GM12872 (cell line): Measurements from ENCODE around the gene KCNJ1.
A peak's percentile ranks its signal among the peaks of the same experiment; 100 is the strongest.

Experiments
- TF ChIP-seq, protein P1 (sequence below): IDR thresholded peaks from 3 replicates; pipeline ENCODE4 v1.5.1; 2011; ENCODE audit warnings: low read depth, mild to moderate bottlenecking, low read length, moderate library complexity; ENCODE audit not compliant: insufficient read depth

The KCNJ1 gene

DNA sequence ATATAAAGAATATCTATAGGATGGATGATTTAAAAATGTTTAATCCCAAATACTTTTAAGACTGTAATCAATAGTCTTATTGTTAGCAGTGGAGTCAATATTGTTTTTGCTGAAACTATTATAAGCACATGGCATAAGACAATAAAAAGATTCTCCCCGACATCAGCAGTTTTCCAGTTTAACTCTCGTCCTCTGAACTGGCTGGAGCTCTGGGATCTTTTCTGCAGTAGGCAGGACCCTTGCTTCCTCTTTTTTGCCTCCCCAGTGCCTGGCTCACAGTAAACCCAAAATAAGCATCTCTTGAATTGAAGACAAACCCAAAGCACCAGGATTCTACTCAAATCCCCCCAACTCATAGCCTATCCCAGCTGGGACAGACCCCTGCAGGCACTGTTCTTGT, 32.9 kb downstream of the KCNJ1 start:
- TF ChIP-seq, protein P1, sequence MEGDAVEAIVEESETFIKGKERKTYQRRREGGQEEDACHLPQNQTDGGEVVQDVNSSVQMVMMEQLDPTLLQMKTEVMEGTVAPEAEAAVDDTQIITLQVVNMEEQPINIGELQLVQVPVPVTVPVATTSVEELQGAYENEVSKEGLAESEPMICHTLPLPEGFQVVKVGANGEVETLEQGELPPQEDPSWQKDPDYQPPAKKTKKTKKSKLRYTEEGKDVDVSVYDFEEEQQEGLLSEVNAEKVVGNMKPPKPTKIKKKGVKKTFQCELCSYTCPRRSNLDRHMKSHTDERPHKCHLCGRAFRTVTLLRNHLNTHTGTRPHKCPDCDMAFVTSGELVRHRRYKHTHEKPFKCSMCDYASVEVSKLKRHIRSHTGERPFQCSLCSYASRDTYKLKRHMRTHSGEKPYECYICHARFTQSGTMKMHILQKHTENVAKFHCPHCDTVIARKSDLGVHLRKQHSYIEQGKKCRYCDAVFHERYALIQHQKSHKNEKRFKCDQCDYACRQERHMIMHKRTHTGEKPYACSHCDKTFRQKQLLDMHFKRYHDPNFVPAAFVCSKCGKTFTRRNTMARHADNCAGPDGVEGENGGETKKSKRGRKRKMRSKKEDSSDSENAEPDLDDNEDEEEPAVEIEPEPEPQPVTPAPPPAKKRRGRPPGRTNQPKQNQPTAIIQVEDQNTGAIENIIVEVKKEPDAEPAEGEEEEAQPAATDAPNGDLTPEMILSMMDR, result no peak

DNA sequence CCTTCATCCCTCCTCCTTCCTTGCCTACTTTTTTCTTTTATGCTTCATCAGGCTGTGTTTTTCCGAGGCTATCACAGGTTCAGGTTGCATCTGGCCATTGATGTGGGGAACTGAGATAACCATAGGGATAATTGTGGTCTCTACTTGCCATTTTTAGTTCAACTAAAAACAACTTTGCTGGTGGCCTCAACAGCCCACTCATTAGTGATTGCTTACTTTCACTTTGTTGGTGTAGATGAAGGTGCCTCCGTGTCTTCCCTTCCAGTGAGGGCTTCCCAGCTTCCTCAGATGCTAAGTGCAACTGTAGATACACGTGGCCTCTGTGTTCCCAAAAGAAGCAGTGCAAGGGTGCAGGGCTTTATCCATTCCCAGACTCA, 35.0 kb downstream of the KCNJ1 start:
- TF ChIP-seq, protein P1, result no peak

DNA sequence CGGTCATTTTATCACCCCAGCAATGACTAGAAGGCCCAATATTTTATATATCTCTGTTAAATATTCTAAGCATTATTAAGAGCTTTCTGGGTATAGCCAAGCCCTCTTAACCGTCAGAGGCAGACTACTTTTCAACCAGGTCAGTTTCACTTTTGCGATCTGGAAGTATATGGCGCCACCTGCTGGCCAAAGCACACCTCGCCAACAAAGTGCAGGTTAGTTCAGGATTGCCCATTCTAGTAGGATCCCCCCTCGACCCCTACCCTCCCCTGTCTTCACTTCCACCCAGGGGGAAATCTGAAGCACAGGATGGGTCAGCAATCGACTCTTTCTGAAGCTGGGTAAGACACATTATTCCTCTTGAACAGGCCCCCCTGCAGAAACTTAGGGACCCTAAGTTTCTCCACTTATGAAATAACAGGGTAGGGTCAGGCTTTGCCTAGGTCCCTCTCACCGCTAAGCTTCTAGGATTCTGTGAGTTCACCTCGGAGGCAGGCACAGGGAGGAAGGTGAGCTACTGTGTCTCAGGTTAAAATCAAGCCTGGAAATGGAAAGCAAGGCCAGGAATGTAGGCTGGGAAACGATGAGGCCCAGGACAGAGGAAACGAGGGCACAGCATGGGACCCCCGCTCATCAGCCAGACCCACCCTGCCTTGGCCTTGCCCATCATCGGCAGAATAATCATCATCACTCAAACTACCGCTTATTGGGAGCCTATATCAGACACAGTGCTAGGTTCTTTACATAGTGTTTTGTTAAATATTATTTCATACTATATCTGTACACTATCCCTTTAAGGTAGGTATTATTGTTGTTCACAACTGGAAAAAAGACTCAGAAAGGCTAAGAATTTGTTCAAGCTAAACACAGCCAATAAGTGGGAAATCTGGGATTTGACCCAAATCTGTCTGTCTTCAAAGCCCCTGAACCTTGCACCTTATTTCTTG, 35.6 kb downstream of the KCNJ1 start:
- TF ChIP-seq, protein P1, result peak; percentile 88

DNA sequence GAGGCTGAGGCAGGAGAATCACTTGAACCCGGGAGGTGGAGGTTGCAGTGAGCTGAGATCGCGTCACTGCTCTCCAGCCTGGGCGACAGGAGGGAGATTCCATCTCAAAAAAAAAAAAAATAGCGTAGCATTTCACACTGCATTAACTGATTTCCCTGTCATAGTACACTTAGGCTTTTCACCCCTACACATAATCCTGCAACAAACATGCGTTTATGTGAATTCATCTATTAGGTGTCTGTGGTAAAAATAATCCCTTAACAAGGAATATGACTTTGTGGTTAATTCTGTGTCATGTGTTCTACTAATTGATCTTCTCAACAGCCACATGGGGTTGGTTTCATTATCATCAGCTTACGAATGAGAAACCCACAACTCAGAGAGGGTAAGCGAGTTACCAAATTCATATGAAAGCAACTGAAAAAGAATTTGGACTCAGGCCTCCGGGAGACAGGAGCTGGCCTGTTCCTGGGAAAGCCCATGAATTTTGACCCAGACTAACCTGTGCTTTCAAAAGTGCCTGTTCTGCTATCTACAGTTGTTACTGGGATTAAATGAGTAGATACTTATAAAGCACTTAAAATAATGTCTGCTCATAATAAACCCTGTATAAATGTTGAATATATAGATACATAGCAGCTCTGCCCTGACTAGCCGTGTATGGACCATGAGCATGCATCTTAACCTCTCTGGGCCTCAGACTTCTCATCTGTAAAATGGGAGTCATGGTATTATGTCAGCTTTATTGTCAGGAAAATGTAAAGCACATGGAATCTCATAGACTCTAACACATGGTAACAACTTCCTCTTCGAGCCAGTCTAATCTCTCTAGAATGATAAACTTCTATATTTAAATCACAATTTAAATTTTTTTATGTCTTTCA, 36.6 kb downstream of the KCNJ1 start:
- TF ChIP-seq, protein P1, result no peak

DNA sequence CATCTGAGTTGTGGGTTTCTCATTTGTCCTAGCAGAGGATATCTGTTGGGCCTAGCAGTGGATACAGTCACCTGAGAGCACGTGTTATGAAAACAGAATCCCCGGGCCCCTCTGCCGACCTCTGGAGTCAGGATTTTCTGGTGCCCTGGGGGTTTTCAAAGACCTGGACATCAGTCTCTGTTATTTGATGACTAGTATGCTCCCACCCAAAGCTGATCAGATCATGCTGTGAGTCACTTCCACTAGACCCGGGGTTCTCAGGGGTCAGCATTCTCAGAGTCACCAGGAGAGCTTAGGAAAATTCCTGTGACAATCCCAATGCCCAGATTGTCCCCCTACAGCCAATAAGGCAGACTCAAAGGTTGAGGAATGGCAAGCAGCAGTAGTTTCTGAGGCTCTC, 38.7 kb downstream of the KCNJ1 start:
- TF ChIP-seq, protein P1, result no peak

DNA sequence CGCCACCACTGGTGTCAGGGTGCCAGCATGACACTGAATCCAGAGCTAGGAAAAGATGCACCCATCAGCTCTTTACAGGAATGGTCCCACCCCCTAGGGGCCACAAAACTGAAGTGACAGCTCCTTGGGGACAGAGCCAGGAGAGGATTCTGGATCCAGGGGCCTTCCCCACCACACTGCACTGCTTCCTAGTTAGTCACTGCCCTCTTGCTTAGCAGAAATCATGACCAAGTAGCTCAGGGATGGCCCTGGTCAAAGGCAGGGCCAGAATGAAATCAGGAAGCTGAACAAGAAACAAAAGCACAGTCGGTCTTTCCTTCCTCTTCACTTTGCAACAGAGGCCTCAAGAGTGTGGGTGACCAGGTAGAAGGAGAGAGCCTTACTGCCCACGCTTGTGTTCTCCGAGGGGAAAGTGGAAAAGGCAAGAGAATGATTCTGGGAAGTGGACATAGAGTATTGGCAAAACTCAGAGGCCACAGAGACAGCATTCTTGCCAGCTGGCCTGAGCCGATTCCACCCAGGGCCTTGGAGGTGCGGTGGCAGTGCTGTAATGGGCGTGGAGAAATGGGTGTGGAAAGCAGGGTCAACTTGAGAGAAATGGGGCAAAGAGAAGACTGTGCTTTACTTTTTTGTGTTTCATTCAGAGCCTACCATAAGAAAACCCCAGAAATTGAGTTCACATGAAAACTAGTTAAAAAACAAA, 39.8 kb downstream of the KCNJ1 start:
- TF ChIP-seq, protein P1, result no peak
